Measurements from ENCODE around the gene BGN. TPM values are rescaled to one million over a fixed set of nuclear protein-coding genes. Genes with fewer than 3 reads are reported as not detected.

Gene BGN
- total RNA-seq, 1 experiment from 2014 or later, result 0.37 TPM

DNA sequence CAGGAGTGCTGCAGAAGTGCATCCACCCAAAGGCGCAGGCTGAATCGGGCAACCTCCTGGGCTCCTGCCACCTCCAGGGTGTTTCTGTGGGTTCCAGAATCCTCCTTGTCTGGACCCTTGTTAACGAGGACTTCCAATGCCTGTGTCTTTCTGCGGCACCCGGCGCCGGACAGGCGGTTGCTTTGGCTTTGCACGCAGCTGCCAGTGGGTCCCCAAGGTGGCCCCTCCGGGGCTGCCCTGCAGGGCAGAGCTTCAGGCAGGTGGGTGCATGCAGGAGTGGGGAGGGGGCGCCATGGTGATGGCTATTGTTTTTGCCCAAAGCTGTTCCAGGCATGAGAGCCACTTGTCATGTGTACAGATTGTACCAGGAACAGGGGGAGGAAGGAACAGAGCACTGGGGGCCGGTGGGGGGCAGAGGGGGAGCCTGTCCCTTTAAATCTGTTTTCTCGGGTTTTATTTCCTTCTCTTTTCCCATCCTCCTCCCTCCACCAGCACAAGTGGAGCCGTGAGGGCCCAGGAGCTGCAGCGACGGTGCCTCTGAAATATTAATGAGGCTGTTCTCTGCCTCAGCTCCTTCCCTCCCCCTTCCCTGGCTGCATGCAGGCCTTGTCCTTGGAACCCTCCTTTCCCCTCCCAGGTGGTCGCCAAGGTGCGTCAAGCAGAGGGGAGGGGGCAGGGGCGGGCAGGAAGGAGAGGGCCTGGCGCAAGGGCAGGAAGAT lies 35.8 kb downstream of the BGN start:
- Histone ChIP-seq H3K9me2 (ENCODE audit: insufficient read depth) (no peaks in the 10 kb centered on the region), H3K9ac (ENCODE audit: low read length) (no peak overlapping the region), H3K4me2 (ENCODE audit: low read length) (no peak overlapping the region), H3K4me1 (ENCODE audit: control insufficient read depth in 1 of 2, insufficient read depth in 2 of 2, low read length in 2 of 2) (no peaks in the 10 kb centered on the region), H3K4me3 (replicated peaks in 1 of 2; ENCODE audit: low read depth in 1 of 2, low read length in 2 of 2) (no peak overlapping the region), H3K79me2 (ENCODE audit: insufficient read depth, low read length) (no peaks in the 10 kb centered on the region), H3K27me3 (ENCODE audit: insufficient read depth, low read length) (no peaks in the 10 kb centered on the region), H3K9me3 (ENCODE audit: control insufficient read depth in 1 of 2, insufficient read depth in 1 of 2, low read depth in 1 of 2, low read length in 2 of 2) (no peaks in the 10 kb centered on the region), H2AFZ (ENCODE audit: low read depth, low read length, poor library complexity, severe bottlenecking) (no peak overlapping the region), H4K20me1 (ENCODE audit: insufficient read depth) (no peaks in the 10 kb centered on the region), H3K27ac (ENCODE audit: low read depth, low read length) (no peak overlapping the region), H3K36me3 (ENCODE audit: control insufficient read depth in 1 of 2, insufficient read depth in 2 of 2, low read length in 2 of 2) (no peaks in the 10 kb centered on the region)
- intact Hi-C loops (cut with micrococcal nuclease), result no loop called here
- DNase-seq (ENCODE audit: low read depth, low spot score) (no peak), ATAC-seq (no peak)
- ChIA-PET RAD21 (ENCODE audit: low non-redundant PET in 1 of 2, low total read pairs in 2 of 2, uncharacterized antibody in 2 of 2, unreplicated experiment in 2 of 2) (no interaction called here), CTCF (no interaction called here), POLR2A (no interaction called here)
- no TSS peak for BruUV-seq (replicated peaks)
- TF ChIP-seq CBX3 (IDR thresholded peaks at IDR 0.05; ENCODE audit: low read depth), result no peak
- TF ChIP-seq ELF1 (IDR thresholded peaks at IDR 0.05; ENCODE audit: borderline replicate concordance, low read depth), result no peak
- TF ChIP-seq POLR2AphosphoS5 (IDR thresholded peaks at IDR 0.05; ENCODE audit: low read depth, low read length), result no peak
- no peak for TF ChIP-seq EZH2 (IDR thresholded peaks at IDR 0.05)
- TF ChIP-seq YY1 (IDR thresholded peaks at IDR 0.05; ENCODE audit: extremely low read depth, insufficient replicate concordance, low read depth, low read length), result no peak
- TF ChIP-seq, protein P1, sequence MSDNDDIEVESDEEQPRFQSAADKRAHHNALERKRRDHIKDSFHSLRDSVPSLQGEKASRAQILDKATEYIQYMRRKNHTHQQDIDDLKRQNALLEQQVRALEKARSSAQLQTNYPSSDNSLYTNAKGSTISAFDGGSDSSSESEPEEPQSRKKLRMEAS (IDR thresholded peaks at IDR 0.05), result no peak
- TF ChIP-seq, protein P2, sequence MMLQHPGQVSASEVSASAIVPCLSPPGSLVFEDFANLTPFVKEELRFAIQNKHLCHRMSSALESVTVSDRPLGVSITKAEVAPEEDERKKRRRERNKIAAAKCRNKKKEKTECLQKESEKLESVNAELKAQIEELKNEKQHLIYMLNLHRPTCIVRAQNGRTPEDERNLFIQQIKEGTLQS (IDR thresholded peaks at IDR 0.05), result no peak
- TF ChIP-seq, protein P3, sequence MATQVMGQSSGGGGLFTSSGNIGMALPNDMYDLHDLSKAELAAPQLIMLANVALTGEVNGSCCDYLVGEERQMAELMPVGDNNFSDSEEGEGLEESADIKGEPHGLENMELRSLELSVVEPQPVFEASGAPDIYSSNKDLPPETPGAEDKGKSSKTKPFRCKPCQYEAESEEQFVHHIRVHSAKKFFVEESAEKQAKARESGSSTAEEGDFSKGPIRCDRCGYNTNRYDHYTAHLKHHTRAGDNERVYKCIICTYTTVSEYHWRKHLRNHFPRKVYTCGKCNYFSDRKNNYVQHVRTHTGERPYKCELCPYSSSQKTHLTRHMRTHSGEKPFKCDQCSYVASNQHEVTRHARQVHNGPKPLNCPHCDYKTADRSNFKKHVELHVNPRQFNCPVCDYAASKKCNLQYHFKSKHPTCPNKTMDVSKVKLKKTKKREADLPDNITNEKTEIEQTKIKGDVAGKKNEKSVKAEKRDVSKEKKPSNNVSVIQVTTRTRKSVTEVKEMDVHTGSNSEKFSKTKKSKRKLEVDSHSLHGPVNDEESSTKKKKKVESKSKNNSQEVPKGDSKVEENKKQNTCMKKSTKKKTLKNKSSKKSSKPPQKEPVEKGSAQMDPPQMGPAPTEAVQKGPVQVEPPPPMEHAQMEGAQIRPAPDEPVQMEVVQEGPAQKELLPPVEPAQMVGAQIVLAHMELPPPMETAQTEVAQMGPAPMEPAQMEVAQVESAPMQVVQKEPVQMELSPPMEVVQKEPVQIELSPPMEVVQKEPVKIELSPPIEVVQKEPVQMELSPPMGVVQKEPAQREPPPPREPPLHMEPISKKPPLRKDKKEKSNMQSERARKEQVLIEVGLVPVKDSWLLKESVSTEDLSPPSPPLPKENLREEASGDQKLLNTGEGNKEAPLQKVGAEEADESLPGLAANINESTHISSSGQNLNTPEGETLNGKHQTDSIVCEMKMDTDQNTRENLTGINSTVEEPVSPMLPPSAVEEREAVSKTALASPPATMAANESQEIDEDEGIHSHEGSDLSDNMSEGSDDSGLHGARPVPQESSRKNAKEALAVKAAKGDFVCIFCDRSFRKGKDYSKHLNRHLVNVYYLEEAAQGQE (IDR thresholded peaks at IDR 0.05; ENCODE audit: low read depth), result no peak
- TF ChIP-seq POLR2A (IDR thresholded peaks at IDR 0.05; ENCODE audit: borderline replicate concordance, extremely low read depth, insufficient read depth, insufficient read length), result no peak
- no peak for TF ChIP-seq EGR1 (IDR thresholded peaks at IDR 0.05; ENCODE audit: low read depth)
- no peak for TF ChIP-seq RAD21 (IDR thresholded peaks at IDR 0.05; ENCODE audit: low read depth)
- no peak for TF ChIP-seq CEBPB (IDR thresholded peaks at IDR 0.05; ENCODE audit: low read depth)
- no peak for TF ChIP-seq JUND (IDR thresholded peaks at IDR 0.05)
- no peak for TF ChIP-seq TCF7L2 (IDR thresholded peaks at IDR 0.05; ENCODE audit: borderline replicate concordance, extremely low read depth, insufficient read depth, insufficient read length)
- TF ChIP-seq ZFX (IDR thresholded peaks at IDR 0.05), result no peak

Measured in HCT116 (cell line).